Tibial nerve (tissue), 4 donors: ENCODE results near the gene ODAPH. TPM values are rescaled to one million over a fixed set of nuclear protein-coding genes. Genes with fewer than 3 reads are reported as not detected.

Source experiments
- DNase-seq, 2 donors: peaks; one replicate each; pipeline ENCODE4 v3.0.0-alpha.2; 2019; ENCODE audit warnings: low spot score in 2 of 2
- H3K27ac ChIP-seq, 4 donors: fragments of 200-600 bp; sonication (generic) in 3 of 4; one replicate each; pipeline ENCODE4 v1.5.1; 2017 to 2019; ENCODE audit warnings: mild to moderate bottlenecking in 1 of 4
- H3K27me3 ChIP-seq, 2 donors: fragments of 200-600 bp; sonication (generic) in 1 of 2; one replicate each; pipeline versions ENCODE4 v1.5.1 to v1.6.0; 2017 to 2019
- H3K36me3 ChIP-seq, 3 donors: fragments of 200-600 bp; sonication (generic); one replicate each; pipeline ENCODE4 v1.5.1; 2018 to 2019
- H3K4me1 ChIP-seq, 4 donors: fragments of 200-600 bp; sonication (generic) in 3 of 4; one replicate each; pipeline ENCODE4 v1.5.1; 2017 to 2019
- H3K4me3 ChIP-seq, 4 donors: fragments of 200-600 bp; sonication (generic) in 3 of 4; one replicate each; pipeline ENCODE4 v1.5.1; 2017 to 2019; ENCODE audit warnings: mild to moderate bottlenecking in 1 of 4, moderate library complexity in 1 of 4
- H3K9me3 ChIP-seq, 4 donors: fragments of 200-600 bp; sonication (generic) in 3 of 4; one replicate each; pipeline ENCODE4 v1.5.1; 2017 to 2019
- EP300 ChIP-seq, 2 donors: sonication (generic); formaldehyde crosslinking; IDR thresholded peaks; one replicate each; pipeline ENCODE4 v1.6.1; 2017; ENCODE audit warnings: antibody characterized with exemption in 2 of 2, mild to moderate bottlenecking in 1 of 2
- POLR2A ChIP-seq, 2 donors: fragments of 450-650 bp; IDR thresholded peaks; one replicate each; pipeline ENCODE4 v1.6.1; 2017; ENCODE audit warnings: antibody characterized with exemption in 2 of 2, mild to moderate bottlenecking in 2 of 2, moderate library complexity in 2 of 2
- WGBS, 2 donors: methylation state at CpG; one replicate each; pipeline ENCODE4 v1.1.5; 2018; 5-methylcytosine and 5-hydroxymethylcytosine counted together
- total RNA-seq, 4 donors: library from RNA; depleted of rRNA; stranded (reverse); fragments of >200 nt; gene quantifications; one replicate each; pipeline ENCODE4 v1.1.0, GENCODE V29; 2016
- TF ChIP-seq, protein P1 (sequence below), 5 experiments: fragments of 200-600 bp in 3 of 5; fragments of 450-650 bp in 2 of 5; sonication (generic) in 3 of 5; IDR thresholded peaks; one replicate each; pipeline ENCODE4 v1.5.1; 2016 to 2019; ENCODE audit warnings: antibody characterized with exemption in 5 of 5, mild to moderate bottlenecking in 3 of 5, moderate library complexity in 2 of 5

ODAPH gene
- total RNA-seq, 4 donors from 2014 or later: not detected

DNA sequence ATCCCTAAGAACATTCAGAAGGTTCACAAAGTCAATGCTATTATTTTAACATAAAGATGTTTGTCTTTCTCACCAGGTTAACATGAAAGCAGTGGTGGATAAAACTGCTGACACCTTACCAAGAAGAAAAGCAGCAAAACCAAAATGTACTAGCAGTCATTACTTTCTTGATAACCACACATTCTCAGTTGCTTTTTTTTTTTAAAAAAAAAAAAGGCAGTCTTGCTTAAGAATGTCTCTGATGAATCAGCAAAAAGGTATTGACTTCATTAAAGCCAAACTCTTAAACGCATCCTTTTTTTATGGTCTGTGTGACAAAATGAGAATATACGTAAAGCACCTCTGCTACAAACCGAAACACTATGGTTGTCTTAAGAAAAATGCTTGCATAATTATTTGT, 42.5 kb downstream of the ODAPH start:
- Histone ChIP-seq H3K27me3 (no peaks in the 10 kb centered on the region), H3K4me3 (no peak overlapping the region), H3K36me3 (no peaks in the 10 kb centered on the region), H3K9me3 (no peaks in the 10 kb centered on the region), H3K27ac (no peak overlapping the region), H3K4me1 (no peaks in the 10 kb centered on the region)
- DNase-seq: no peak
- 76 to 79% methylated on average over 3 of the region's 3 CpGs for WGBS, 2 donors
- no peak for TF ChIP-seq POLR2A (IDR thresholded peaks at IDR 0.05)
- TF ChIP-seq, protein P1, sequence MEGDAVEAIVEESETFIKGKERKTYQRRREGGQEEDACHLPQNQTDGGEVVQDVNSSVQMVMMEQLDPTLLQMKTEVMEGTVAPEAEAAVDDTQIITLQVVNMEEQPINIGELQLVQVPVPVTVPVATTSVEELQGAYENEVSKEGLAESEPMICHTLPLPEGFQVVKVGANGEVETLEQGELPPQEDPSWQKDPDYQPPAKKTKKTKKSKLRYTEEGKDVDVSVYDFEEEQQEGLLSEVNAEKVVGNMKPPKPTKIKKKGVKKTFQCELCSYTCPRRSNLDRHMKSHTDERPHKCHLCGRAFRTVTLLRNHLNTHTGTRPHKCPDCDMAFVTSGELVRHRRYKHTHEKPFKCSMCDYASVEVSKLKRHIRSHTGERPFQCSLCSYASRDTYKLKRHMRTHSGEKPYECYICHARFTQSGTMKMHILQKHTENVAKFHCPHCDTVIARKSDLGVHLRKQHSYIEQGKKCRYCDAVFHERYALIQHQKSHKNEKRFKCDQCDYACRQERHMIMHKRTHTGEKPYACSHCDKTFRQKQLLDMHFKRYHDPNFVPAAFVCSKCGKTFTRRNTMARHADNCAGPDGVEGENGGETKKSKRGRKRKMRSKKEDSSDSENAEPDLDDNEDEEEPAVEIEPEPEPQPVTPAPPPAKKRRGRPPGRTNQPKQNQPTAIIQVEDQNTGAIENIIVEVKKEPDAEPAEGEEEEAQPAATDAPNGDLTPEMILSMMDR (IDR thresholded peaks at IDR 0.05): no peak
- no peak for TF ChIP-seq EP300 (IDR thresholded peaks at IDR 0.05)

DNA sequence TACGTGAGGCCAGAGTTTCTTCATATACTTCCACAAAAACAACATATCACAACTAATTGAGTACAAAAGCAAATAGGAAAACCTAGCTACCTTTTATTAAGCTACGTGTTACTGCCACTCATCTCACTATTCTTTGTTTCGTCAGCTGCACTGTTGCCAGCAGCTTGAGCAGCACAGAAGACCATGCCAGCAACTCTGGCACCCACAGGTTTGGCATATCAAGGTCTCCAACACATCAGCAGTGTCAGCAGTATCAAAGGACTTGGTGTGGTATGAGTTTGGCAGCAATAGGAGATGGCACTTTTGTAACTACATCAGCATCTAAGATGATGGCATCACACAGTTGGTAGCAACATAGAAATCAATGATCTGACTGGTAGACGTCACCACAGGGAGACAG, 43.8 kb downstream of the ODAPH start:
- no peaks in the 10 kb centered on the region for H3K36me3 ChIP-seq
- H3K27me3 ChIP-seq: no peaks in the 10 kb centered on the region
- no peaks in the 10 kb centered on the region for H3K9me3 ChIP-seq
- 91 to 95% methylated on average over 4 of the region's 4 CpGs for WGBS, 2 donors
- no peak overlapping the region for H3K4me3 ChIP-seq
- no peak overlapping the region for H3K27ac ChIP-seq
- DNase-seq: no peak
- H3K4me1 ChIP-seq: no peaks in the 10 kb centered on the region
- TF ChIP-seq POLR2A (IDR thresholded peaks at IDR 0.05): no peak

DNA sequence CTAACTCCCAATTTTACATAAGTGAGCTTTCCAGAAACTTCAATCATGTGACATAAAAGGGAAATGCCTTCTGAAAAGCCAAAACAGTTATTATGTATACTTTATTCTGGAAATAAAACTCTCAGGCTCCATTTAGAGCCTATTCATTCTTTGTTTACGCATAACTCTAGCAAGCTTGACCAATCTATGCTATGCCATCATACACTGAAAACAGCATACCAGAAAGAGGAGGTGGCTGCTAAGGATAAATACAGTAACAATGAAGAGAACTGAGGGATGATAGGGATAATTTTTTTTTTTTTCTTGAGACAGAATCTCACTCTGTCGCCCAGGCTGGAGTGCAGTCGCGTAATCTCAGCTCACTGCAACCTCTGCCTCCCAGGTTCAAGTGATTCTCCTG, 50.1 kb downstream of the ODAPH start:
- no peaks in the 10 kb centered on the region for H3K36me3 ChIP-seq
- H3K27ac ChIP-seq: no peak overlapping the region
- H3K4me1 ChIP-seq: no peaks in the 10 kb centered on the region
- H3K27me3 ChIP-seq: no peaks in the 10 kb centered on the region
- 87 to 92% methylated on average over 4 of the region's 4 CpGs for WGBS, 2 donors
- H3K4me3 ChIP-seq: no peak overlapping the region
- no peak for DNase-seq
- H3K9me3 ChIP-seq: no peaks in the 10 kb centered on the region
- TF ChIP-seq EP300 (IDR thresholded peaks at IDR 0.05) (no peak), POLR2A (IDR thresholded peaks at IDR 0.05) (no peak)
- TF ChIP-seq, protein P1 (IDR thresholded peaks at IDR 0.05): no peak

DNA sequence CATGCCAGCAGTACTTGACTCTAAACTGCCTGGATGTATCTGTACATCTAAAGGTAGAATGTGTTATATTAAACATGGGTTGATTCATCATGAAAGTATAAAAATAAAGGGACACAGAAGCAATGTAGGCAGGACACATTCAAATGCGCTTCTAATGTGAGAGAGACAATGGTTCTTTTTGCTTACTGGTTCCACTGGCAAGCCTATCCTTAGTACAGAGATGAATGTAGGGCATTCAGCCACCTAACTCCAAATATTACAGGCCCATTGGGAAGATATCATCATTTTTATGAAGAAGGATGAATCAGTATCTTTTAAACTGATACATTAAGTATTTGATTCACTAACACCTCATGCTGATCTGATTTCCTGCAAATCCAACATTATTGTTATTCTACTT, 56.4 kb downstream of the ODAPH start:
- no peak for DNase-seq
- Histone ChIP-seq H3K4me3 (no peak overlapping the region), H3K4me1 (no peaks in the 10 kb centered on the region), H3K27ac (no peak overlapping the region), H3K36me3 (no peaks in the 10 kb centered on the region), H3K27me3 (no peaks in the 10 kb centered on the region), H3K9me3 (no peaks in the 10 kb centered on the region)
- TF ChIP-seq, protein P1 (IDR thresholded peaks at IDR 0.05): no peak
- TF ChIP-seq EP300 (IDR thresholded peaks at IDR 0.05) (no peak), POLR2A (IDR thresholded peaks at IDR 0.05) (no peak)
- 58 to 79% methylated on average over 1 of the region's 1 CpG for WGBS, 2 donors

Other genes with a start within 250 kb of the ODAPH start
- 10 to 100 TPM; 11.2 to 29.5 (median 22.6) TPM for gene RCHY1, start 41.7 kb upstream of the ODAPH start, total RNA-seq
- gene THAP6, start 41.6 kb upstream of the ODAPH start, total RNA-seq: 10 to 100 TPM; 23.1 to 37.1 (median 27.5) TPM
- 1 to 10 TPM in 1 of 4 donors, under 1 TPM in 2, not detected in 1; 0.21 to 2.9 (median 0.66) TPM for gene CDKL2, start 74.5 kb downstream of the ODAPH start, total RNA-seq
- gene G3BP2, start 117.3 kb downstream of the ODAPH start, total RNA-seq: 10 to 100 TPM; 48.7 to 70.1 (median 56.6) TPM
- gene USO1, start 168.5 kb downstream of the ODAPH start, total RNA-seq: 10 to 100 TPM; 50.9 to 58.6 (median 55.8) TPM